GM18507 (cell line): ENCODE results near the gene POU2F1.

Experiments
- DNase-seq: peaks from one replicate; pipeline ENCODE4 v3.0.0; 2011; ENCODE audit warnings: low read depth; ENCODE audit not compliant: insufficient read length; ENCODE audit errors: extremely low spot score
- FAIRE-seq: peaks from 2 replicates; lab custom pipeline; 2011; peaks lifted over from hg19 to GRCh38; lab: Jason Lieb, UNC

Gene POU2F1

DNA sequence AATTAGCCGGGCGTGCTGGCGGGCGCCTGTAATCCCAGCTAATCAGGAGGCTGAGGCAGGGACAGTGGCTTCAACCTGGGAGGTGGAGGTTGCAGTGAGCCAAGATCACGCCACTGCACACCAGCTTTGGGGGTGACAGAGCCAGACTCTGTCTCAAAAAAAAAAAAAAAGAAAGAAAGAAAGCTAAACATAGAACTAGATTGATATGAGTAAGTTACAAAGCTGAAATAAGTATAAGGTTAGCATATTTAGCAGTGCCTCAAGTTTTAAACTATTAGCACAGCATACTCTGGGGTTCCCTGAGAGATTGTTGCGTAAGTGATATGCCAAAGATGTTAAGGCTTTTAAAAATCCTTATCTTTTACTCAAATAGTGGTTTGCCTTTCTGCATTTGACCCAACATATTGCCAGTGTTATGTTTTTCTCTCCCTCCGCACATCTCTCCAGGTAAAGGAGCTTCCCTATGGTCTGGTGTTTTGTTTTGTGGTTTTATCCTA lies 171.6 kb downstream of the POU2F1 start:
- DNase-seq (no peak), FAIRE-seq (no peak)

DNA sequence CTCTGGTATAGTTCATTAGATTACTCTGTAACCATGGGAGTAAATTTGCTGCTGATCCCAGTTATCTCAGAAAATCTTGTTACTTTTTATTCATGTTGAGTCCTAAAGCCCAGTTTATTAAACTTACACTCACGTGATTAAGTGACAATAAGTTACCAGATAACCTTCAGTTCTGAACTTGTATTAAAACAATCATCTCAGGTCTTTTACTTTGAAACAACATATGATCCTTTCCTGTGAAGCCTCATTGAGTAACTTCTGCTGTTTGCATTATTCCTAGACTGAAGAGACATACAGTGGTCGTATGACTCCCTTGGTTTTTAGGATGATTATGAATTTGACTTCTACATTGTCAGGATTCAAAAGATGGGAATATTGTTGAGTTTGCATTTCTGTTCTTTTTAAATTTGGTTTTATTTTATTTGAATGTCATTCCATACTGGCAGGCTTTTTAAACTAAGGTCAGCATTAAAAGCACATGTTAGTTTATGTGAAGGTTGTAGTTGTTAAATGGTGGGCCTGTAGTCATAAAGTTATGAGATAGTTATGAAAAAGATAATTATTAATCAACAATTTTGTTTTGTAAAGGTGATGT lies 179.8 kb downstream of the POU2F1 start:
- no peak for FAIRE-seq
- no peak for DNase-seq

DNA sequence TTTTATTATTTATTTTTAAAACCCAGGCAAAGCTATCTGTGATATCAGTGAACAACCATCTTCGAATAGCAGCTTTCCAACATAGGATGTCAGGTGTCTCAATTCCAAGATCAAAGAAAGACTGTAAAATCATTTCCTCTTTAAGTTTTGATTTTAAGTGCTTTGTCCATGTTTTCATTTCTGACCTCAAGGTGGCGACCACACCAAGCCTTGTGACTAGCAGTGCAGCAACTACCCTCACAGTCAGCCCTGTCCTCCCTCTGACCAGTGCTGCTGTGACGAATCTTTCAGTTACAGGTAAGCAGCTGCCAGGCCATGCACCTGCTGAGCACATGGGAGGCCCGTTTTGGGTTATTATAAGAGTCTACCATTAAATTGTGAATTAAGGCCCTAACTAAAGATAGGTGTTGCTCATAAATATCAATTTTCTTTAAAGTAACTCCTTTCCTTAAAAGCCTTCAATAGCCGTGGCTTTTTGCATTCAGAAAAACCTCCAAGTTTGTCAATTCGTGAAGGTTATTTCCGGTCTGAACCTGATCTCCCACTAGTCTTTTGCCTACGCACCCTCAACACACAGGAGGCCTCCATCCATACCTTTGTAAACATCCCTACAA lies 180.7 kb downstream of the POU2F1 start:
- DNase-seq, result peak; percentile 4
- FAIRE-seq, result peak; percentile 83

DNA sequence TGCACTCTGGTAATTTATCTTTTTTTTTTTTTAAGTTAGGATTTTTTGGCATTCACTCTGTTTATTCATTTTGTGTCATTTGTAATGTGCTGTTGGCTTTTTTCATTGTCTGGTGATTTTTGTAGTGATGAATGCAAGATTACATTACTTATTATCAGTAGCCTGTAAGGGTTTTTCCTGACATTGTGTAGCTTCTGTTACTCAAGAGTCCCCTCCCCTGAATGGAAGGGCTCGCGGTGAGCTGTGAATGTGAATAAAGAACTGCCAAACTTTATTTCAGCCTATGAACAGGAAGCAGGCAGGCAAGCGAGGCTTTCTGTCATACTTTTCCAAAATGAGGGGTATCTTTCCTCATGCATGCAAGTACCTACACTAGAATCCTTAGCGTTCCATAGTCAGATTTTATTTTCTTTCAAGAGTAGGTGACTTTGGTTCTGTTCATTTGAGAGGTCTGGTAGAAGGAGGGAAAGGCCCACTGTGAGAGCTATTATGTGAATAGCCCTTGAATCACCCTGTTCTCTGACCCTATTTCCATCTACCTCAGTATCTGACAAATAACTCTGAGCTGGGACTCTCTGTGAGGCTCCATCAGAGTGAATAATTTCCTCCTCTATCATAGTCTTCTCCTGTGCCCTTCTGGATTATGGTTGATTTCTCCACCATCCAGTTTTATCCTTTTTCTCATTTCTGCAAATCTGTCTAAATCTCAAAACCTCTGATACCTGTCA lies 183.6 kb downstream of the POU2F1 start:
- no peak for FAIRE-seq
- no peak for DNase-seq

DNA sequence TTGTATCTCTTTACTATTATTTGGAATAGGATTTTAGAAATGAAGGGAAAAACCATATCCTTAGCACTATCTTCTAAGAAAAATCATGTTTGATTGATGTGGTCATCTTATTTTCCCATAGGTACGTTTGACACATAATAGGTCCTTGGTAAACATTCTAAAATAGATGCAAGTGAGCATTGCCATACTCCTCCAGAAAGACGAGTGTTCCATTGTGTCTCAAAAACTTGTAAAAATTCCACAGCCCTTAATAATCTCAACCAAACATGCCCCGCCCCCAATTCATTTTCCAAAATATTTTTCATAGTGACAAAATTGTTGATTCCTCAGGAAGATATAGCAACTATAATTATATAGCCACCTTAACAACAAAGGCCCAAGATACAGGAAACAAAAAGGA lies 184.2 kb downstream of the POU2F1 start:
- no peak for DNase-seq
- no peak for FAIRE-seq

DNA sequence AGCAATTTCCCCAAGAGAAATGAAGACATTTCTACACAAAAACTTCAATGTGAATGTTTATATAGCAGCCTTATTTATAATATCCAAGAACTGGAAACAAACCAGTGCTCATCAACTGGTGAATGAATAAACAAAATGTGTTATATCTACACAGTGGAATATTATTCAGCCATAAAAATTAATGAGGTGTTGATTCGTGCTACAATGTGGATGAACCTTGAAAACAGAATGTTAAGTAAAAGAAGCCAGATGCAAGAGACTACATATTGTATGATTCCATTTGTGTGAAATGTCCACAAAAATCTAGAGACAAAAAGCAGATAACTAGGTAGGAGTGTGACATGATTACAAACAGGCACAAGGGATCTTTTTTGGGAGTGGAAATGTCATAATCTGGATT lies 187.7 kb downstream of the POU2F1 start:
- DNase-seq (no peak), FAIRE-seq (no peak)

DNA sequence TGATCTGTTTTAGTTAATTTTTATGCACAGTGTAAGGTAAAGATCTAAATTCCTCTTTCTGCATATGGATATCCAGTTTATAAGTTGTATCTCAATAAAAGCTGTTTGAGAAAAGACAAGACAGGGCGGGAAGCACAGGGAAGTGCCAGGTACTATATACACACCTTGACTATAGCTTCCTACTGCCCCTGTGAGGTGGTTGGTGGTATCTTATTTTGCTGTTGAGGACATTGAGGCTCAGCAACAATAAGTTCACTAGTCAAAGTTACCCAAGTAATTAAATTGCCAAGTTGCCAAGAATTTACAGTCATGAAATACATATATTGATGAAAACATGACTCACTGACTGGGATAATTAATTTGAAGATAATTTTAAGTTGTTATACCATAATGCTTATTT lies 188.5 kb downstream of the POU2F1 start:
- FAIRE-seq (no peak), DNase-seq (no peak)

DNA sequence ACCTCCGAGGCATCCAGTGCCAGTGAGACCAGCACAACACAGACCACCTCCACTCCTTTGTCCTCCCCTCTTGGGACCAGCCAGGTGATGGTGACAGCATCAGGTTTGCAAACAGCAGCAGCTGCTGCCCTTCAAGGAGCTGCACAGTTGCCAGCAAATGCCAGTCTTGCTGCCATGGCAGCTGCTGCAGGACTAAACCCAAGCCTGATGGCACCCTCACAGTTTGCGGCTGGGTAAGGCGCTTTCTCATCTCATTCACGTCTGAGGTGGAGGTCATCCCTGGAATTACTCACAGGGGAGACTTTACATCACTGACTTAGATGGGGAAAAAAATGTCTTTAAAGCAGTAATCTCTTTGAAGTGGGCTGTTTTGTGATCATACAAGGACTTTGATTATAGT lies 191.4 kb downstream of the POU2F1 start:
- no peak for DNase-seq

DNA sequence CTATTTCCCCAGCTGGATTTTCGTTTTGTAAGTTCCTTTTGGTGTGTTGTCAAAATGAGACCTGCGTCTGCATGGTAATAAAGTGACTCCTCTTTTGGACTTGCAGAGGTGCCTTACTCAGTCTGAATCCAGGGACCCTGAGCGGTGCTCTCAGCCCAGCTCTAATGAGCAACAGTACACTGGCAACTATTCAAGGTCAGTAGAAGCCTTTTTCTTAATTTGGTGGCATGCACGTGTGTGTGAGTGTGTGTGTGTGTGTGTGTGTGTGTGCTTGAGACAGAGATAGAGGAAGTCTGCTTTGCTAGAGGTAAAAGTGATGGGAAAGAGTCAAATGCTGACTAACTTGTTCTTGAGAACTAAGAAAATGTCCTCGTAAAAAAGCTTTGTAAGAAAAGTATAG lies 192.2 kb downstream of the POU2F1 start:
- DNase-seq (no peak), FAIRE-seq (no peak)

More for the DNA sequence above, 191.4 kb downstream of the POU2F1 start:
- no peak for FAIRE-seq

DNA sequence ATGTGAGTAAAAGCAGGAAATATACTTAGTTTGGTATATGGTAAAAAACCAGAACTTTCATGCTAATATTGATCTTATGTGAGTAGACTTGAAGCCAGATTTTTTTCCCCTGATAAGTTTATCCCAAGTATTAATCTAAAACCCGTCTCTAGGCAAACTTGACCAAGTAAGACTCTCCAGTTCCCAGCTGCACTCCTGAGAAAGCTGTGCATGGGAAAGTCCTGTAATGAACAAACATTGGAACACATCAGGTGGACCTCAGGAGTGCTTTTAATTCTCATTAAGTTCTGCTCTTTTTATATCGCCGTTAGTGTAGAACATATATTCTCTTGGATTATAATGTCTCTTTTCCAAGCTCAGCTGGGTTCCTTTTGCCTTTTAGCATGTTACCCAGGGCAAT lies 192.6 kb downstream of the POU2F1 start:
- no peak for DNase-seq
- FAIRE-seq, result peak; percentile 60

DNA sequence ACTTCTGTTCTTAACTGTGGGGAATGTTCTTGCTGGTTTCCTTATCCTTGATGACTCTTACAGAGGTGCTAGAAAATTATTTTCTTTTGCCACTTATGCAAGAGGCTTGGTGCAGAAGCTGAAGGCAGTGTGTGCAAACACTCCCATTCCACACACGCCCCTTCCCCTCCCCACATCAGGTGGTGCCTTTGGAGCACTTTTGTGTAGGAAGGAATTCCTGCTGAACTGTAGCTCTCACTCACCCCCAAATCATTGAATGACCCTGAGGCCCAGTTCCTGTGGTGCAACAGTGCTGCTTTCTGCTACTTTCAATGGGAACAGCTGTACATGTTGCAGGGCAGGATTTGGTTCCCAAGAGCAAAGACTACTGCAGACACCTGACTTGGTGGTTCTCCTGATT lies 195.8 kb downstream of the POU2F1 start:
- no peak for DNase-seq
- no peak for FAIRE-seq

DNA sequence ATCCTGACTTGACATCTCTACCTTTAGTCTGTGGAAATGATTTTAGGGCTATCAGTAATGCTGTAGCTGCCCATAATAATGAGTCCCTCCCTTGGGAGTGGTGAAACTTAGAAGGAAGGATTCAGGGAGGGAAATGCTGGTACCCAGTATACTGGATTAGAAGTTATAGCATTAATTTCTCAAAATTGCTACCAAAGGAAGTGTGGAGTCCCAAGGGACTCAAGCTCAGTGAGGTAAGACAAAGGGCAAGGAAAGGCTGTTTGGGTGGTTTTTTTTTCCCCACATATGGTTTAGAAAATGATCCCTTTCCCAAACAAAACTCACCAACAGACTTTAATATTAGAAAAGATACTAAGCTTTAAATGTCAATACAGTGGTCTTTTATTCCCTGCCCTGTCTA lies 197.7 kb downstream of the POU2F1 start:
- DNase-seq, result no peak
- no peak for FAIRE-seq

DNA sequence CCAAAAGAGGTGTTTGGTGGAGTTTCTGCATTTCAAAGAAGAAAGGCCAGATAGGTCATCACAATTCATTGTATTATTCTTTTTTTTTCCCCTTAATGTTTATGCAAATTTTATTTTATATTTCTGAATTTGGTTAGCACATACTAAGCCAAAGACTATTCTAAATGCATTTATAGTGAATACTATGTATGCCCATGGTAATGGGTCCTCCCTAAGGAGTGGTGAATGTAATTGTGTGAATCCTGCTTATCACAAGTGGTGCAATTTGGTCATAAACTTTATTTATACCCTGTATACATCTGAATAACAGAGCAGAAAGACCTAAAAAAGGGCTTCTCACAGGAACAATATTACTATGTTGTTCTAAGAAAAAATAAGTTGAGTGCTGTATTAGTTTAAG lies 198.6 kb downstream of the POU2F1 start:
- DNase-seq, result no peak
- no peak for FAIRE-seq

DNA sequence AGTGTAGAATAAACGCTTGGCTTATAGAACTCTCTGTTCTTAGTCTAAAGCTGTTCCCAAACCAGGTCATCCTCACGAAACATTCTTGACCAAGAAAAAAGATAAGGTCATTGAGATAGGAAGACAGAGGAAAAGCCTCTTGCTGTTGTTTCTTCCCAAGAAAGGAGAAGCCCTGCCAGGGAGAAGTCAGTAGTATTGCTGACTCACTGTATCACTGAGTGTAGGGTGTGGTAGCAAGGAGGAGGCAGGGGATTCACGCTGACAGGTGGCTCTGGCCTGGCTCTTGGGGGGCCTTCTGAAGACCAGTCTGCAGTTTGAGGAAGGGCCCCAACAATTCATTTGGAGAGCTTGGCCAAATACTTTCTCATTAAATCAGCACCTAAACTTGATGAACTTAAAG lies 199.8 kb downstream of the POU2F1 start:
- DNase-seq, result no peak
- no peak for FAIRE-seq

DNA sequence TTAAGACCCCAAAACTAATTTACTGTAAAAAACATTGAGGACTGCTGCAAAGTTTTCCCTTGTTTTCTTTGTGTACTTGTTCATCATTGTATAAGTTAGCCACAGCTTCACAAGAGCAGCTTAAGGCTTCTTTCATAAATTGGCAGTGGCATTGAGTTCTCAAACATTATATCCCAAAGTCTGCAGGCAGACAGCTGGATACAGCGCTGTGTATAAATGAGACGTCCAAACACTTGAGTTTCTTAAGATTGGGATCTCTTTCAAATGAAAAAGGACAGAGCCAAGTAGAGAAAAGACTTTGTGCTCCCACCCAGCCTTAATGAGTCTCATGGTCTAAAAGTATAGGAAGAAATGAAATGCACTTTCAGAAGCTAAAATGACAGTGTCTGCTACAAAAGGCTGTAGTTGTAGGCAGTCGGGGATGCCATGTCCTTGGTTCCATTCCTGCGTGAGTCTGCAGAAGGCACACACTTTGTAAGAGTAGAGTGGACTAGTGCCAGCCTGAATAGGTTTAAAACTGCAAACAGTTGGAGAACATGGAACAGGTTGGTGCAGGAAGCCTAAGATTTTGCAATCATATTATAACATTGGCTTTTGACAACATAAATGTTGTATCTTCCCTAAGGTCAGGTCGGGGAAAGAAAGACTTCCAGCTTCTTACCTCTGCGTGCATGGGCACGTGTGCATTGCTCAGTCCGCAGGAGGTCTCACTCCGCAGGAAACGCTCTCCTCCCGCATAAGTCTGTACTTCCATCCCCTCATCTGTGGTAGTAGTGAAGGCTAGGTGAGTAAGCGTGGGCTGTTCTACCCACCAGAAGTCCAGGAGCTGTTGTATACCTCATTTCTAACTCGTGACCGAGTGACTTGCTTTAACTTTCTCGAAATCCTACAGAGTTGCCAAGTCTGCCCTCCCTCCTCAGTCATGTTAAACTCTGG lies 203.3 kb downstream of the POU2F1 start:
- no peak for DNase-seq
- no peak for FAIRE-seq

DNA sequence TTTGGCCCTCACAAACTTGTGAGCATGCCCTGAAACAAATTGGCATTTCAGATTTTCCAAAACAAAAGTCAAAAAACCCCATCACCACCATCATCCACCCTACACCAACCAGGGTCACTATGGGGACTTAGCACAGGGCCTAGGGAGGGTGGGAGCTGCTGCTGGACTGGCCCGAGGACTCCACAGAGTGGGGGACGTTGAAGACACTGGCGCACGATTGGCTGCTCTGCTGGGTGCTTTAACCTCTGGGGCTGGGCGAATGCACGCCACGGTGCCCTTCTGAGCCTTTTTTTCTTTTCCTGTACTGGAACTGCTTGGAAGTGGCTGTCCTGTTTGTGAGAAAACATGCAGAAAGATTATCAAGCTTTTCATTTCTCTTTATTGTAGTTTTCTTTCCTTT lies 204.8 kb downstream of the POU2F1 start:
- no peak for FAIRE-seq
- DNase-seq, result no peak

DNA sequence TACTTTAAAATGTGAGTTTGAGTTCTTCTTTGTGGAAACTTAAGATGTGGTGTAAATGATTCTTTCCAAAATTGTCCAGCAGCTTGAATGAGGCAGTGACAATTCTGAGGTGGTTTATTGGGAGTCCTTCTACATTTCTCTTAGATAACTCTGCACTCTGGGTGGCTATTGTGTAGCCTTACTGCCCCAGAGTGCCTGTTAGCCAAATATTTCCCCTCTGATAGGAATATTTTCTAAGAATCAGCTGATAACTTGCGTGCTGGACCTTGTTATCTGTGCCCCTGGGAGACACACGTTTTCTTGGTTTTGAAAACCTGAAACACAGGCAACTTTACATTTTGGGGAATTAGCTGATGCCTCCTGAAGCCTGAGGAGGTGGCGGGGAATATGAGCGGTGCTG lies 206.0 kb downstream of the POU2F1 start:
- DNase-seq, result no peak
- FAIRE-seq, result no peak

DNA sequence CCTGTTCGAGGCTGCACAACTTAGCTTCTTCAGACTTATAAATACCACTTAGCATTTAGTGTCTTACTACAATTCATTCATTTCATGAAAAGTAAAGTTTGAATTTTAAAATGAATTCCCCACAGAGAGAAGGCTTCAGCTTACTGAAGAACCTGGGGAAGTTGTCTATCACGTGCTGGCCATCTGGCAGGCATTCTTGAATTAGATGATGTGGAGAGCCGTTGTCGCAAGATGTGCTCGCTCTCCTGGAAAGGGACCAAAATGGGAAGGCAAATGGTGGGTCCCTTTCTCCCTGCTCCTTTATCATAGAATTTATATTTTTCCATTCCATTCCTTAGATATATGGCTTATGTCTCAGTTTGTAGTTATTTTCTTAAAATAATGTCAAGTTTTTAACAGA lies 207.2 kb downstream of the POU2F1 start:
- DNase-seq, result no peak
- FAIRE-seq, result no peak

DNA sequence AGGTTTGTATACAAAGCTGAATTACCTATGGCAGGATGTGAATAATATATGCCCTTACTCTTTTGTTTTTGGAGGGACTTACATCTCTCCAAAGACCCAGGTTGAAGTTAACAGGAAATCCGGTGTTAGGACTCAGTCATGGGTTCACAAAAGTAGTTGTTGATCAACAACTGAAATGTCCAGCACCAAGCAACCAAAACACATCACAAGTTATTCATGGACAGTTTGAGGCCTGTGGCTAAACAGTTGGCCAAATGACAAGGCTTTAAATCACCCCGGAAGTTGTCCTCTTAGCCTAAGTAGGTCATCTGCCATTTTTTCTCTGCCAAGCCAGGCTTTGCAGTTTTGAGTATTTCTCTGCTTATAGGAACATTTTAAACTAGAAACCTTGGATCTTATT lies 207.7 kb downstream of the POU2F1 start:
- DNase-seq, result no peak

DNA sequence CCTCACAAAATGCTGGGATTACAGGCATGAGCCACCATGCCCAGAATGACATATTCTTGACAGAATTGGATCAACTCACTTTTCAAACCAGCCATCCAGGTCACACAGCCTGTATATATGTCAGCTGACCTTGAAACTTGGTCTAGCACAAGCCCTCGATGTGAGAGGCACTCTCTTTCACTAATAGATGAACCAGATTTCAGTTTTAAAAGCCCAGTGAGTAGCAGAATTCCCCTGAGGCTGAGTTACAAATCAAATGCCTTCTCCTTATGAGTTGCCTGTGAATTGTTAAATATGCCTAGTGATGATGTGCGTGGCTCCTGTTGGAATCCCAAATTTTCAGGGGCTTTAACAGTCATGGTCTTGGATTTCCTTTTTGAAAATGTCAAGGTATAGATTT lies 208.9 kb downstream of the POU2F1 start:
- peak; percentile 56 for FAIRE-seq
- DNase-seq, result no peak

More for the DNA sequence above, 207.7 kb downstream of the POU2F1 start:
- FAIRE-seq, result no peak
